H1 (cell line): ENCODE measurements around the gene KRT8. TPM values are rescaled to one million over a fixed set of nuclear protein-coding genes. Genes with fewer than 3 reads are reported as not detected.

Experiments
- CTCF ChIA-PET: fragments of 300-600 bp; sonication (Branson Sonifier 250); formaldehyde crosslinking; loops from one replicate; lab custom pipeline; 2021; ENCODE audit not compliant: partially characterized antibody; lab: Charles Lee
- POLR2A ChIA-PET: fragments of 300-600 bp; sonication (Branson Sonifier 250); formaldehyde crosslinking; loops from one replicate; lab custom pipeline; 2021; ENCODE audit warnings: inconsistent platforms; ENCODE audit not compliant: partially characterized antibody; lab: Charles Lee
- DNase-seq, 2 experiments: peaks; one replicate each; pipeline versions ENCODE4 v3.0.0 to v3.0.0-alpha.2; 2010 to 2022; ENCODE audit warnings: low spot score in 2 of 2, low read depth in 1 of 2, mixed read lengths in 1 of 2
- FAIRE-seq: peaks from 2 replicates; lab custom pipeline; 2011; peaks lifted over from hg19 to GRCh38; lab: Jason Lieb, UNC
- H2AFZ ChIP-seq: 2 replicates; pipeline ENCODE4 v1.8.1; 2012; ENCODE audit warnings: low read length, inconsistent platforms
- H2AK5ac ChIP-seq: 2 replicates; pipeline ENCODE4 v1.6.1; 2013; ENCODE audit warnings: low read depth, low read length
- H2BK120ac ChIP-seq: replicated peaks from 2 replicates; pipeline ENCODE3; 2013; ENCODE audit warnings: low read depth, low read length, inconsistent platforms
- H2BK12ac ChIP-seq: 2 replicates; pipeline ENCODE4 v1.6.1; 2013; ENCODE audit warnings: low read depth, low read length
- H2BK15ac ChIP-seq: 2 replicates; pipeline ENCODE4 v1.6.1; 2013; ENCODE audit warnings: low read length
- H2BK20ac ChIP-seq: 2 replicates; pipeline ENCODE4 v1.6.1; 2013; ENCODE audit warnings: low read length
- H2BK5ac ChIP-seq: 2 replicates; pipeline ENCODE4 v1.6.1; 2013; ENCODE audit warnings: low read depth, low read length
- H3K14ac ChIP-seq: 2 replicates; pipeline ENCODE4 v1.6.1; 2013; ENCODE audit warnings: inconsistent platforms; ENCODE audit not compliant: insufficient read length
- H3K18ac ChIP-seq: 2 replicates; pipeline ENCODE4 v1.6.1; 2013; ENCODE audit warnings: low read length; ENCODE audit errors: extremely low read depth
- H3K23ac ChIP-seq: 2 replicates; pipeline ENCODE4 v1.6.1; 2013; ENCODE audit warnings: inconsistent platforms; ENCODE audit not compliant: insufficient read length
- H3K23me2 ChIP-seq: 2 replicates; pipeline ENCODE4 v1.6.1; 2013; ENCODE audit warnings: low read depth, low read length
- H3K27ac ChIP-seq: 2 replicates; pipeline ENCODE4 v1.6.1; 2011; ENCODE audit warnings: low read depth, low read length, inconsistent platforms
- H3K27me3 ChIP-seq, 4 experiments: replicated peaks in 1 of 4; 1 replicate in 1 of 4; 2 replicates in 3 of 4; pipeline versions ENCODE4 v1.6.1 to v1.8.1; 2011 to 2013; ENCODE audit warnings: low read length in 3 of 4, mild to moderate bottlenecking in 3 of 4, inconsistent platforms in 2 of 4, mixed read lengths in 2 of 4, moderate library complexity in 1 of 4; ENCODE audit not compliant: control insufficient read depth in 3 of 4, insufficient read depth in 3 of 4; ENCODE audit errors: extremely low read depth in 1 of 4
- H3K36me3 ChIP-seq, 4 experiments: 2 replicates each; pipeline versions ENCODE4 v1.6.1 to v1.8.1; 2011 to 2013; ENCODE audit warnings: mild to moderate bottlenecking in 4 of 4, low read length in 3 of 4, moderate library complexity in 2 of 4, control low read depth in 1 of 4, inconsistent platforms in 1 of 4; ENCODE audit not compliant: insufficient read depth in 4 of 4, control insufficient read depth in 2 of 4
- H3K4ac ChIP-seq: replicated peaks from 2 replicates; pipeline ENCODE3; 2013; ENCODE audit warnings: low read length, low read depth, mixed read lengths, inconsistent platforms; ENCODE audit not compliant: insufficient read length
- H3K4me1 ChIP-seq, 4 experiments: replicated peaks in 1 of 4; 1 replicate in 1 of 4; 2 replicates in 3 of 4; pipeline versions ENCODE4 v1.6.1 to v1.8.1; 2011 to 2013; ENCODE audit warnings: low read length in 3 of 4, inconsistent platforms in 2 of 4, mixed read lengths in 1 of 4; ENCODE audit not compliant: insufficient read depth in 4 of 4, control insufficient read depth in 3 of 4
- H3K4me2 ChIP-seq, 2 experiments: 2 replicates each; pipeline versions ENCODE4 v1.6.1 to v1.8.1; 2011 to 2013; ENCODE audit warnings: low read depth in 2 of 2, low read length in 2 of 2, control low read depth in 1 of 2, inconsistent platforms in 1 of 2, mild to moderate bottlenecking in 1 of 2; ENCODE audit not compliant: insufficient read depth in 1 of 2
- H3K4me3 ChIP-seq, 4 experiments: fragments of 200-600, 300-600 bp in 1 of 4; sonication (generic), shearing (Covaris generic), sonication (Bioruptor Twin) in 1 of 4; 2 replicates each; pipeline versions ENCODE4 v1.5.1 to v1.8.1; 2011 to 2016; ENCODE audit warnings: low read length in 4 of 4, low read depth in 3 of 4, control low read depth in 2 of 4, inconsistent platforms in 2 of 4, mild to moderate bottlenecking in 2 of 4, mixed read lengths in 1 of 4, moderate library complexity in 1 of 4; ENCODE audit not compliant: insufficient read depth in 2 of 4; ENCODE audit errors: extremely low read depth in 1 of 4
- H3K56ac ChIP-seq: replicated peaks from 2 replicates; pipeline ENCODE3; 2013; ENCODE audit warnings: low read depth, mild to moderate bottlenecking, mixed read lengths, low read length, inconsistent platforms; ENCODE audit not compliant: insufficient read length
- H3K79me1 ChIP-seq: 2 replicates; pipeline ENCODE4 v1.6.1; 2013; ENCODE audit warnings: low read depth, low read length, control low read depth
- H3K79me2 ChIP-seq, 2 experiments: 2 replicates each; pipeline versions ENCODE4 v1.6.1 to v1.8.1; 2012 to 2013; ENCODE audit warnings: low read length in 2 of 2, mild to moderate bottlenecking in 2 of 2, inconsistent platforms in 1 of 2; ENCODE audit not compliant: insufficient read depth in 2 of 2, control insufficient read depth in 1 of 2
- H3K9ac ChIP-seq, 4 experiments: replicated peaks in 1 of 4; 1 replicate in 1 of 4; 2 replicates in 3 of 4; pipeline versions ENCODE4 v1.6.1 to v1.8.1; 2011 to 2013; ENCODE audit warnings: low read depth in 3 of 4, low read length in 3 of 4, control low read depth in 2 of 4, mild to moderate bottlenecking in 2 of 4, moderate library complexity in 2 of 4, inconsistent platforms in 1 of 4; ENCODE audit errors: extremely low read depth in 1 of 4
- H3K9me3 ChIP-seq, 2 experiments: 2 replicates each; pipeline versions ENCODE4 v1.6.1 to v1.8.1; 2012 to 2013; ENCODE audit warnings: mild to moderate bottlenecking in 2 of 2, moderate library complexity in 2 of 2, control low read depth in 1 of 2, inconsistent platforms in 1 of 2, low read depth in 1 of 2, low read length in 1 of 2, mixed read lengths in 1 of 2; ENCODE audit not compliant: insufficient read depth in 2 of 2
- H4K20me1 ChIP-seq, 2 experiments: replicated peaks in 1 of 2; 2 replicates each; pipeline versions ENCODE3 to v1.8.1; 2011 to 2013; ENCODE audit warnings: inconsistent platforms in 2 of 2, low read length in 2 of 2, mild to moderate bottlenecking in 1 of 2; ENCODE audit not compliant: insufficient read depth in 2 of 2, control insufficient read depth in 1 of 2
- H4K5ac ChIP-seq: 2 replicates; pipeline ENCODE4 v1.6.1; 2013; ENCODE audit warnings: low read length, low read depth, mixed read lengths, inconsistent platforms; ENCODE audit not compliant: insufficient read length
- H4K8ac ChIP-seq: 2 replicates; pipeline ENCODE4 v1.8.0; 2013; ENCODE audit warnings: mild to moderate bottlenecking, moderate library complexity, low read length, inconsistent platforms; ENCODE audit not compliant: insufficient read depth; ENCODE audit errors: extremely low read depth
- H4K91ac ChIP-seq: replicated peaks from 2 replicates; pipeline ENCODE3; 2013; ENCODE audit warnings: low read length, mixed read lengths, inconsistent platforms; ENCODE audit not compliant: insufficient read length
- CREB1 ChIP-seq: IDR thresholded peaks from 2 replicates; pipeline ENCODE4 v1.6.1; 2012; ENCODE audit warnings: inconsistent platforms
- NRF1 ChIP-seq: IDR thresholded peaks from 2 replicates; pipeline ENCODE4 v1.6.1; 2011; ENCODE audit warnings: mild to moderate bottlenecking, low read depth, low read length, improper control_type of control experiment
- SIN3A ChIP-seq, 2 experiments: IDR thresholded peaks in 1 of 2; conservative IDR thresholded peaks in 1 of 2; 2 replicates each; pipeline ENCODE4 v1.6.1; 2011 to 2012; ENCODE audit warnings: low read length in 2 of 2, improper control_type of control experiment in 1 of 2, low read depth in 1 of 2, mild to moderate bottlenecking in 1 of 2
- SIX5 ChIP-seq: IDR thresholded peaks from 2 replicates; pipeline ENCODE4 v1.6.1; 2011; ENCODE audit warnings: mild to moderate bottlenecking, low read depth, low read length
- SP1 ChIP-seq: IDR thresholded peaks from 2 replicates; pipeline ENCODE4 v1.6.1; 2011; ENCODE audit warnings: low read depth, low read length
- WGBS, 2 experiments: shearing (Covaris generic) in 1 of 2; methylation state at CpG; one replicate each; pipeline versions ENCODE4 v1.1.6 to v1.1.7; 2013 to 2015; ENCODE audit warnings: low lambda C conversion rate in 2 of 2, mixed read lengths in 2 of 2, inconsistent platforms in 1 of 2, low coverage in 1 of 2, missing lambda C conversion rate in 1 of 2; ENCODE audit not compliant: insufficient replicate concordance in 2 of 2, insufficient coverage in 1 of 2, insufficient read length in 1 of 2; ENCODE audit errors: extremely low coverage in 1 of 2, missing lambda C conversion rate in 1 of 2; 5-methylcytosine and 5-hydroxymethylcytosine counted together
- polyA plus RNA-seq, 7 experiments: library from polyadenylated mRNA; depleted of rRNA in 3 of 7; stranded (reverse) in 5 of 7; unstranded in 2 of 7; fragments of >200 nt in 5 of 7; fragments of 200-250 nt in 2 of 7; gene quantifications; 1 replicate in 5 of 7; 2 replicates in 1 of 7; 4 replicates in 1 of 7; pipeline versions ENCODE4 v1.2.1 to v1.2.3, GENCODE V29; 2011 to 2013; ENCODE audit warnings: missing spikeins in 2 of 7, mixed read lengths in 2 of 7
- total RNA-seq: library from RNA; stranded (reverse); fragmentation: NEBNext Ultra II Directional; extraction: Animal tissue kit (Norgen Biotek cat#: 25700); gene quantifications from 2 replicates; pipeline ENCODE4 v1.2.1, GENCODE V29; 2021
- TF ChIP-seq, protein P1 (sequence below), 3 experiments: IDR thresholded peaks; 1 replicate in 2 of 3; 2 replicates in 1 of 3; pipeline versions ENCODE4 v1.5.1 to v1.6.1; 2011; ENCODE audit warnings: low read length in 3 of 3, mild to moderate bottlenecking in 3 of 3, inconsistent platforms in 2 of 3, low read depth in 1 of 3, moderate library complexity in 1 of 3; ENCODE audit not compliant: insufficient read depth in 1 of 3; ENCODE audit errors: control extremely low read depth in 1 of 3
- TF ChIP-seq, protein P2 (sequence below): IDR thresholded peaks from 2 replicates; pipeline ENCODE4 v1.6.1; 2012; ENCODE audit warnings: inconsistent platforms

Gene KRT8
- total and polyA plus RNA-seq, 2 of the 8 experiments (the other 6 are each of a cell fraction or from before 2014, with no cell fraction given), result 280 to 290 TPM

DNA sequence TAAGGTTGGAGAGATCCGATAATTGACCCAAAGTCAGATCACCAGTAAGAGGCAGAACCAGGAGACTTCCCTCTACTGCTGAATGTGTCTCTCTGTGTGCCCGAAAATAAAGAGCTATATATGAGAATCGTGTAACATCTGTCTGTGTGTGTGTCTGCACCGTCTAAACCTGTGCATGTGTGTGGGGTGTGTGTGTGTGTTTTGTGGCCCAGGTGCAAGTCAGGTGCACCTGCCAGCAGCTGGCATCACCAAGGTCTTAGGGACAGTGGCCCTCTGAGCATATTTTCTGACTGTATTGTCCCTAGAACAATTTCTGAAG, 31.4 kb downstream of the KRT8 start:
- no peak overlapping the region for H3K9ac ChIP-seq
- H4K5ac ChIP-seq, result no peak overlapping the region
- peaks cover 5% of the 10 kb centered on the region; the same call in 1 of the 2 replicates for H3K23me2 ChIP-seq
- no peak overlapping the region for H2BK20ac ChIP-seq
- FAIRE-seq (no peak), DNase-seq (no peak)
- H3K18ac ChIP-seq, result no peak overlapping the region
- no peak overlapping the region for H2AFZ ChIP-seq
- no peak overlapping the region; the same call in 1 of the 2 replicates for H2BK12ac ChIP-seq
- H4K8ac ChIP-seq, result no peak overlapping the region
- no peak overlapping the region for H3K56ac ChIP-seq
- no peak overlapping the region for H3K14ac ChIP-seq
- H3K27me3 ChIP-seq, result peaks cover 0 to 22% (median 12%) of the 10 kb centered on the region in 4 experiments; a peak in 5 of 7 replicates
- no peak overlapping the region for H4K91ac ChIP-seq
- H3K4ac ChIP-seq, result no peak overlapping the region
- WGBS, 2 experiments, result 83% methylated on average over 4 of the region's 4 CpGs; no CpG with 5 or more reads in 1 of the 2 experiments
- POLR2A ChIA-PET, result interaction anchor here (1.3 kb wide), 1 partner anchor 133 kb away, joined by 3 read pairs; the partner anchor contains the start of gene EIF4B
- H2AK5ac ChIP-seq, result no peak overlapping the region
- no peaks in the 10 kb centered on the region for H3K9me3 ChIP-seq
- TF ChIP-seq, protein P1, sequence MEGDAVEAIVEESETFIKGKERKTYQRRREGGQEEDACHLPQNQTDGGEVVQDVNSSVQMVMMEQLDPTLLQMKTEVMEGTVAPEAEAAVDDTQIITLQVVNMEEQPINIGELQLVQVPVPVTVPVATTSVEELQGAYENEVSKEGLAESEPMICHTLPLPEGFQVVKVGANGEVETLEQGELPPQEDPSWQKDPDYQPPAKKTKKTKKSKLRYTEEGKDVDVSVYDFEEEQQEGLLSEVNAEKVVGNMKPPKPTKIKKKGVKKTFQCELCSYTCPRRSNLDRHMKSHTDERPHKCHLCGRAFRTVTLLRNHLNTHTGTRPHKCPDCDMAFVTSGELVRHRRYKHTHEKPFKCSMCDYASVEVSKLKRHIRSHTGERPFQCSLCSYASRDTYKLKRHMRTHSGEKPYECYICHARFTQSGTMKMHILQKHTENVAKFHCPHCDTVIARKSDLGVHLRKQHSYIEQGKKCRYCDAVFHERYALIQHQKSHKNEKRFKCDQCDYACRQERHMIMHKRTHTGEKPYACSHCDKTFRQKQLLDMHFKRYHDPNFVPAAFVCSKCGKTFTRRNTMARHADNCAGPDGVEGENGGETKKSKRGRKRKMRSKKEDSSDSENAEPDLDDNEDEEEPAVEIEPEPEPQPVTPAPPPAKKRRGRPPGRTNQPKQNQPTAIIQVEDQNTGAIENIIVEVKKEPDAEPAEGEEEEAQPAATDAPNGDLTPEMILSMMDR (IDR thresholded peaks at IDR 0.05; ENCODE audit: control extremely low read depth in 1 of 3, insufficient read depth in 1 of 3, low read depth in 1 of 3, low read length in 3 of 3), result no peak
- TF ChIP-seq SIN3A (conservative IDR thresholded peaks at IDR 0.05 in 1 of 2, IDR thresholded peaks at IDR 0.05 in 1 of 2; ENCODE audit: low read depth in 1 of 2, low read length in 2 of 2), result no peak
- TF ChIP-seq SIX5, result no peak
- TF ChIP-seq CREB1, result no peak
- TF ChIP-seq SP1, result no peak
- TF ChIP-seq NRF1, result no peak
- TF ChIP-seq, protein P2, sequence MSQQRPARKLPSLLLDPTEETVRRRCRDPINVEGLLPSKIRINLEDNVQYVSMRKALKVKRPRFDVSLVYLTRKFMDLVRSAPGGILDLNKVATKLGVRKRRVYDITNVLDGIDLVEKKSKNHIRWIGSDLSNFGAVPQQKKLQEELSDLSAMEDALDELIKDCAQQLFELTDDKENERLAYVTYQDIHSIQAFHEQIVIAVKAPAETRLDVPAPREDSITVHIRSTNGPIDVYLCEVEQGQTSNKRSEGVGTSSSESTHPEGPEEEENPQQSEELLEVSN, result no peak
- peaks cover 0 to 3% of the 10 kb centered on the region in 2 experiments for H4K20me1 ChIP-seq
- peak overlapping the region in 3 of 4 experiments; percentile 45 to 60 (median 47); a peak in 4 of 8 replicates for H3K4me3 ChIP-seq
- CTCF ChIA-PET, result interaction anchor here (0.7 to 22.2 kb wide), 36 partner anchors 8 to 733 kb away, joined by 3 to 502 read pairs (median 4); partner anchors contain the start of gene KRT85
- H3K4me1 ChIP-seq, result peaks cover 0 to 2% (median 0%) of the 10 kb centered on the region in 4 experiments; a peak in 3 of 7 replicates
- no peak overlapping the region; the same call in 1 of the 2 replicates for H2BK15ac ChIP-seq
- no peak overlapping the region for H2BK5ac ChIP-seq
- no peaks in the 10 kb centered on the region for H3K79me1 ChIP-seq
- H3K79me2 ChIP-seq, result no peaks in the 10 kb centered on the region
- H3K36me3 ChIP-seq, result no peaks in the 10 kb centered on the region
- no peak overlapping the region for H3K23ac ChIP-seq
- no peak overlapping the region for H3K27ac ChIP-seq
- peak overlapping the region; percentile 71 to 80 for H3K4me2 ChIP-seq
- H2BK120ac ChIP-seq, result no peak overlapping the region
